Measurements from ENCODE around the gene CNTNAP2. TPM values are rescaled to one million over a fixed set of nuclear protein-coding genes. Genes with fewer than 3 reads are reported as not detected.
A peak's percentile ranks its signal among the peaks of the same experiment; 100 is the strongest.

The CNTNAP2 gene
- total and polyA plus RNA-seq, 9 of the 15 experiments (the other 6 are each of a cell fraction or from before 2014, with no cell fraction given): 0.04 to 0.62 (median 0.09) TPM; not detected in 4

DNA sequence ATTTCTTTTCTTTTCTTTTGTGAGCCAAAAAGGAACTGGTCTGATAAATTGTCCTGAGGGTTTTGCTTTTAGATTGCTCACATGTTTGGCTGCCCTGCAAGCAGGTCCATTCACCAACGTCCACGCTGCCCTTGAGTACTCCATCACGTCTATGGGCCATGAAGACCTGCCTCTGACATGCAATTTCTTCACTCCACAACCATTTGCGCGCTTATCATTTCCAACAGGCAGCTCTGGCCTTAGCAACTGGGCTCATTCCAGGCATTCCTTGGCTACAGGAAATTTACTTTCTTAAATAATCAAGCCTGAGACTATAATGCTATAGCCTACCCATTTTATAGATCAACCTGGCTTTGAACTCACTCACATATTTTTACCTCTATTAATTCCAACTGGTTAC lies 2065.7 kb downstream of the CNTNAP2 start:
- no peaks in the 10 kb centered on the region for H3K79me2 ChIP-seq (ENCODE audit: control insufficient read depth, insufficient read depth, low read length)
- ChIA-PET CTCF (ENCODE audit: low intra/inter-chr PET ratio) (no interaction called here), POLR2A (interaction anchor here (0.6 to 1.3 kb wide), 3 partner anchors 9 to 263 kb away, joined by 3 read pairs; no protein-coding TSS in a partner anchor)
- H3K4me2 ChIP-seq (ENCODE audit: insufficient read depth, low read length): no peak overlapping the region
- FAIRE-seq (peak; percentile 23), ATAC-seq (peak; percentile 67), DNase-seq (ENCODE audit: extremely low read depth in 1 of 4, low spot score in 3 of 4) (peak in 2 of 4 experiments; percentile 8 to 18)
- WGBS (ENCODE audit: insufficient coverage, low coverage, missing lambda C conversion rate): 2% methylated on average over 5 of the region's 5 CpGs
- no peak for TF ChIP-seq TFAM (CRISPR knock-in tag; conservative IDR thresholded peaks at IDR 0.05)
- no peak for TF ChIP-seq ZNF165 (CRISPR knock-in tag; IDR thresholded peaks at IDR 0.05; ENCODE audit: borderline replicate concordance)
- TF ChIP-seq RFX1 (IDR thresholded peaks at IDR 0.05): peak; percentile 44; the same call in 1 of the 2 replicates
- no peak for TF ChIP-seq NCOA1 (IDR thresholded peaks at IDR 0.05; ENCODE audit: low read depth)
- no peak for TF ChIP-seq ZNF75A (CRISPR knock-in tag; IDR thresholded peaks at IDR 0.05)
- no peak for TF ChIP-seq HDAC6 (IDR thresholded peaks at IDR 0.05; ENCODE audit: low read depth, low read length)
- no peak for TF ChIP-seq DDX20 (tag; IDR thresholded peaks at IDR 0.05; ENCODE audit: low read depth)
- peak; percentile 58 for TF ChIP-seq TEAD4 (IDR thresholded peaks at IDR 0.05; ENCODE audit: low read length)
- TF ChIP-seq TEAD4 (CRISPR knock-in tag; IDR thresholded peaks at IDR 0.05; ENCODE audit: borderline replicate concordance): no peak
- in situ Hi-C loops (cut with MboI) (no loop called here), intact Hi-C loops (cut with micrococcal nuclease) (no loop called here)
- no peaks in the 10 kb centered on the region for H3K9me1 ChIP-seq (ENCODE audit: control insufficient read depth, insufficient read depth, low read length)
- peak overlapping the region; percentile 52 for H2AFZ ChIP-seq (ENCODE audit: low read depth, low read length)
- H4K20me1 ChIP-seq (replicated peaks; ENCODE audit: control insufficient read depth, insufficient read depth, low read length): no peaks in the 10 kb centered on the region
- no peaks in the 10 kb centered on the region for H3K4me1 ChIP-seq (replicated peaks in 1 of 2; ENCODE audit: control insufficient read depth in 2 of 2, insufficient read depth in 2 of 2, low read length in 2 of 2)
- H3K27me3 ChIP-seq (ENCODE audit: control insufficient read depth in 2 of 2, insufficient read depth in 2 of 2, low read length in 2 of 2): no peaks in the 10 kb centered on the region
- no peak overlapping the region for H3K9ac ChIP-seq (ENCODE audit: insufficient read depth in 1 of 2, low read depth in 2 of 2, low read length in 2 of 2)
- H3K27ac ChIP-seq (ENCODE audit: extremely low read depth, low read depth, low read length): peak overlapping the region; percentile 21; the same call in 1 of the 3 replicates
- no peaks in the 10 kb centered on the region for H3K9me3 ChIP-seq (replicated peaks; ENCODE audit: control insufficient read depth, insufficient read depth, low read depth, low read length)
- H3K4me3 ChIP-seq: no peak overlapping the region
- BruUV-seq (replicated peaks): no TSS peak
- no peaks in the 10 kb centered on the region for H3K36me3 ChIP-seq (ENCODE audit: control insufficient read depth, insufficient read depth, low read length)
